Iris pigment epithelial cell (primary cell): Measurements from ENCODE around the gene SARDH.
A peak's percentile ranks its signal among the peaks of the same experiment; 100 is the strongest.

Source experiments
- DNase-seq: peaks from one replicate; pipeline ENCODE4 v3.0.0-alpha.2; 2011; ENCODE audit warnings: low read depth

Gene SARDH

GRCh38 chr9:133669182-133669801 is 68.9 kb downstream of the SARDH start:
- no peak for DNase-seq

- DNase-seq: no peak
Observed at GRCh38 chr9:133667759-133668450, 70.2 kb downstream of the SARDH start.

- no peak for DNase-seq
Observed at GRCh38 chr9:133666845-133667244, 71.3 kb downstream of the SARDH start.

GRCh38 chr9:133666387-133666786 is 71.8 kb downstream of the SARDH start:
- DNase-seq: no peak

GRCh38 chr9:133665535-133665934 is 72.6 kb downstream of the SARDH start:
- DNase-seq: no peak

GRCh38 chr9:133665096-133665495 is 73.1 kb downstream of the SARDH start:
- DNase-seq: no peak

- DNase-seq: no peak
Observed at GRCh38 chr9:133664173-133665050, 73.7 kb downstream of the SARDH start.

- no peak for DNase-seq
Observed at GRCh38 chr9:133661846-133662540, 76.2 kb downstream of the SARDH start.

GRCh38 chr9:133659516-133659915 is 78.6 kb downstream of the SARDH start:
- no peak for DNase-seq

GRCh38 chr9:133658442-133659431 is 79.4 kb downstream of the SARDH start:
- peak; percentile 36 for DNase-seq

GRCh38 chr9:133657120-133657661 is 81.0 kb downstream of the SARDH start:
- peak; percentile 9 for DNase-seq

GRCh38 chr9:133656211-133657119 is 81.7 kb downstream of the SARDH start:
- no peak for DNase-seq

- DNase-seq: no peak
Observed at GRCh38 chr9:133655701-133656100, 82.5 kb downstream of the SARDH start.

GRCh38 chr9:133654736-133655657 is 83.2 kb downstream of the SARDH start:
- no peak for DNase-seq

- DNase-seq: no peak
Observed at GRCh38 chr9:133653638-133654037, 84.5 kb downstream of the SARDH start.

GRCh38 chr9:133650026-133650425 is 88.1 kb downstream of the SARDH start:
- no peak for DNase-seq

- no peak for DNase-seq
Observed at GRCh38 chr9:133649194-133649593, 89.0 kb downstream of the SARDH start.

GRCh38 chr9:133647765-133648469 is 90.2 kb downstream of the SARDH start:
- no peak for DNase-seq
